SK-N-SH treated with all-trans-retinoic acid at 6 μM for 48 hours (cell line): ENCODE data around the gene C10orf62.

Experiments used
- SNAI2 ChIP-seq: fragments of 250-450 bp; sonication (Bioruptor Pico); IDR thresholded peaks from 2 replicates; pipeline ENCODE4 v1.5.0; 2020; ENCODE audit warnings: mild to moderate bottlenecking, moderate library complexity
- ZFP30 ChIP-seq: fragments of 450-650 bp; formaldehyde crosslinking; IDR thresholded peaks from 2 replicates; pipeline ENCODE4 v1.5.0; 2022; ENCODE audit warnings: mild to moderate bottlenecking, moderate library complexity
- ZNF8 ChIP-seq: fragments of 450-650 bp; formaldehyde crosslinking; IDR thresholded peaks from 2 replicates; pipeline ENCODE4 v1.5.0; 2020; ENCODE audit warnings: mild to moderate bottlenecking, moderate library complexity

DNA sequence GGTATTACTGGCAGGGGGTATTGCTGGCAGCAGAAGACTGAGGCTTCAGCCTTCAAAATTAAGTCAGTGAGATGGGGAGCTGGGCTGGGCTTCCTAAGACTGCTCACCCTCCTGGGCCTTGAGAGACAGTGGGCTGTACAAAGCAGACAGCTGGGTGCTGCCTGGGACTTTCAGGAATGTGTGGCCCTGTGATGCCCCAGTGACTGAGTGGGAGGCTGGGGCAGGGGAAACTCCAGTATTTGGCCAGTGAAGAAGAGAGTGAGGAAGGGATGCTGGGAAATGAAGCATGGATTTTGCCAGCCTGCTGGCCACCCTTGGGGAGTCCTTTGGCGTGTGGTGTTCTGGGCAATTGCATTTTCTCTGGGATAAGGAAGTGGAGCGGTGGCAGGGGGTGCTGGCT is 16.5 kb upstream of the C10orf62 start:
- no peak for TF ChIP-seq ZFP30 (CRISPR knock-in tag)
- TF ChIP-seq SNAI2 (CRISPR knock-in tag) = no peak
- TF ChIP-seq ZNF8 (CRISPR knock-in tag) = no peak
